ENCODE data around the gene NECAB2.

Gene NECAB2

GRCh38 chr16:83980794-83981193 lies 12.8 kb downstream of the NECAB2 start:
- ATAC-seq (ENCODE audit: insufficient read depth, low read depth) (no peak), DNase-seq (no peak)
- Histone ChIP-seq H3K27ac (ENCODE audit: low read length) (no peak overlapping the region), H3K4me2 (ENCODE audit: insufficient read depth, low read length) (no peak overlapping the region), H4K20me1 (ENCODE audit: insufficient read depth, low read length) (no peaks in the 10 kb centered on the region; the same call in 1 of the 2 replicates), H3K27me3 (ENCODE audit: insufficient read depth, low read length, poor library complexity) (no peaks in the 10 kb centered on the region), H3K36me3 (ENCODE audit: insufficient read depth, low read length) (no peaks in the 10 kb centered on the region), H3K9ac (ENCODE audit: low read depth, low read length) (no peak overlapping the region), H3K4me1 (ENCODE audit: insufficient read depth, low read length) (no peaks in the 10 kb centered on the region), H3K4me3 (ENCODE audit: low read depth in 1 of 2, low read length in 2 of 2) (no peak overlapping the region), H3K79me2 (ENCODE audit: insufficient read depth, low read length) (no peaks in the 10 kb centered on the region), H3K9me3 (ENCODE audit: insufficient read depth, low read length, severe bottlenecking) (peaks cover 5% of the 10 kb centered on the region), H2AFZ (ENCODE audit: low read depth, low read length) (no peak overlapping the region)
- no peak for TF ChIP-seq EZH2 (IDR thresholded peaks at IDR 0.05; ENCODE audit: borderline replicate concordance, low read depth, low read length, severe bottlenecking)
- TF ChIP-seq CTCF (IDR thresholded peaks at IDR 0.05; ENCODE audit: borderline replicate concordance, extremely low read depth, low read length, poor library complexity, severe bottlenecking), result no peak

- no peak for DNase-seq
- no peaks in the 10 kb centered on the region for H3K4me1 ChIP-seq (ENCODE audit: insufficient read depth, low read length)
- peaks cover 5% of the 10 kb centered on the region for H3K9me3 ChIP-seq (ENCODE audit: insufficient read depth, low read length, severe bottlenecking)
- TF ChIP-seq CTCF (IDR thresholded peaks at IDR 0.05; ENCODE audit: borderline replicate concordance, extremely low read depth, low read length, poor library complexity, severe bottlenecking), result no peak
- TF ChIP-seq EZH2 (IDR thresholded peaks at IDR 0.05; ENCODE audit: borderline replicate concordance, low read depth, low read length, severe bottlenecking), result no peak
- H3K79me2 ChIP-seq (ENCODE audit: insufficient read depth, low read length), result no peaks in the 10 kb centered on the region
- ATAC-seq (ENCODE audit: insufficient read depth, low read depth), result no peak
- no peaks in the 10 kb centered on the region for H4K20me1 ChIP-seq (ENCODE audit: insufficient read depth, low read length)
- no peaks in the 10 kb centered on the region for H3K36me3 ChIP-seq (ENCODE audit: insufficient read depth, low read length)
- H3K27ac ChIP-seq (ENCODE audit: low read length), result no peak overlapping the region
- no peak overlapping the region for H3K9ac ChIP-seq (ENCODE audit: low read depth, low read length)
- H3K4me2 ChIP-seq (ENCODE audit: insufficient read depth, low read length), result no peak overlapping the region
- no peak overlapping the region for H3K4me3 ChIP-seq (ENCODE audit: low read depth in 1 of 2, low read length in 2 of 2)
- H2AFZ ChIP-seq (ENCODE audit: low read depth, low read length), result no peak overlapping the region
- H3K27me3 ChIP-seq (ENCODE audit: insufficient read depth, low read length, poor library complexity), result no peaks in the 10 kb centered on the region
Measured at GRCh38 chr16:83981799-83982198, 13.8 kb downstream of the NECAB2 start.

- TF ChIP-seq CTCF (IDR thresholded peaks at IDR 0.05; ENCODE audit: borderline replicate concordance, extremely low read depth, low read length, poor library complexity, severe bottlenecking) (no peak), EZH2 (IDR thresholded peaks at IDR 0.05; ENCODE audit: borderline replicate concordance, low read depth, low read length, severe bottlenecking) (no peak)
- Histone ChIP-seq H3K4me1 (ENCODE audit: insufficient read depth, low read length) (no peaks in the 10 kb centered on the region), H3K36me3 (ENCODE audit: insufficient read depth, low read length) (no peaks in the 10 kb centered on the region), H3K4me3 (ENCODE audit: low read depth in 1 of 2, low read length in 2 of 2) (no peak overlapping the region), H3K79me2 (ENCODE audit: insufficient read depth, low read length) (no peaks in the 10 kb centered on the region), H4K20me1 (ENCODE audit: insufficient read depth, low read length) (no peaks in the 10 kb centered on the region), H3K27me3 (ENCODE audit: insufficient read depth, low read length, poor library complexity) (peaks cover under 1% of the 10 kb centered on the region), H3K4me2 (ENCODE audit: insufficient read depth, low read length) (no peak overlapping the region), H3K9me3 (ENCODE audit: insufficient read depth, low read length, severe bottlenecking) (peaks cover 5% of the 10 kb centered on the region), H3K9ac (ENCODE audit: low read depth, low read length) (no peak overlapping the region), H3K27ac (ENCODE audit: low read length) (no peak overlapping the region), H2AFZ (ENCODE audit: low read depth, low read length) (no peak overlapping the region)
- ATAC-seq (ENCODE audit: insufficient read depth, low read depth) (no peak), DNase-seq (no peak)
Measured at GRCh38 chr16:83983491-83983890, 15.4 kb downstream of the NECAB2 start.

- Histone ChIP-seq H3K36me3 (ENCODE audit: insufficient read depth, low read length) (no peaks in the 10 kb centered on the region), H2AFZ (ENCODE audit: low read depth, low read length) (no peak overlapping the region), H3K9ac (ENCODE audit: low read depth, low read length) (no peak overlapping the region), H4K20me1 (ENCODE audit: insufficient read depth, low read length) (no peaks in the 10 kb centered on the region), H3K27me3 (ENCODE audit: insufficient read depth, low read length, poor library complexity) (peaks cover 15% of the 10 kb centered on the region), H3K4me3 (ENCODE audit: low read depth in 1 of 2, low read length in 2 of 2) (no peak overlapping the region), H3K27ac (ENCODE audit: low read length) (no peak overlapping the region), H3K9me3 (ENCODE audit: insufficient read depth, low read length, severe bottlenecking) (no peaks in the 10 kb centered on the region), H3K4me1 (ENCODE audit: insufficient read depth, low read length) (no peaks in the 10 kb centered on the region), H3K79me2 (ENCODE audit: insufficient read depth, low read length) (no peaks in the 10 kb centered on the region), H3K4me2 (ENCODE audit: insufficient read depth, low read length) (no peak overlapping the region)
- no peak for DNase-seq
- TF ChIP-seq CTCF (IDR thresholded peaks at IDR 0.05; ENCODE audit: borderline replicate concordance, extremely low read depth, low read length, poor library complexity, severe bottlenecking) (no peak), EZH2 (IDR thresholded peaks at IDR 0.05; ENCODE audit: borderline replicate concordance, low read depth, low read length, severe bottlenecking) (no peak)
- ATAC-seq (ENCODE audit: insufficient read depth, low read depth), result no peak
Measured at GRCh38 chr16:83989300-83989699, 21.3 kb downstream of the NECAB2 start.
